Progenitor cell of endocrine pancreas (in vitro differentiated cells): ENCODE results near the gene FADS3. TPM values are rescaled to one million over a fixed set of nuclear protein-coding genes. Genes with fewer than 3 reads are reported as not detected.

Experiments used
- DNase-seq: peaks from one replicate; pipeline ENCODE4 v3.0.0; 2021; ENCODE audit warnings: low spot score; ENCODE audit not compliant: unreplicated experiment
- H3K27ac Mint-ChIP-seq: 2 replicates; pipeline ENCODE4 v1.8.0; 2021; ENCODE audit warnings: mild to moderate bottlenecking, moderate library complexity, mixed read lengths
- H3K27me3 Mint-ChIP-seq: 2 replicates; pipeline ENCODE4 v1.8.0; 2021; ENCODE audit warnings: mixed read lengths
- H3K36me3 Mint-ChIP-seq: 2 replicates; pipeline ENCODE4 v1.8.0; 2022; ENCODE audit warnings: mixed read lengths; ENCODE audit not compliant: insufficient read depth
- H3K4me1 Mint-ChIP-seq: 2 replicates; pipeline ENCODE4 v1.8.0; 2021; ENCODE audit warnings: low read depth, mixed read lengths
- H3K4me3 Mint-ChIP-seq: 2 replicates; pipeline ENCODE4 v1.8.0; 2021; ENCODE audit warnings: low read depth, mild to moderate bottlenecking, moderate library complexity, mixed read lengths
- H3K9me3 Mint-ChIP-seq: 2 replicates; pipeline ENCODE4 v1.8.0; 2021; ENCODE audit warnings: low read depth, mixed read lengths
- total RNA-seq: library from RNA; stranded (reverse); gene quantifications from 2 replicates; pipeline ENCODE4 v1.2.1, GENCODE V29; 2021
- TF ChIP-seq, protein P1 (sequence below): fragments of 200-600 bp; sonication (generic); IDR thresholded peaks from one replicate; pipeline ENCODE4 v1.5.0; 2021; ENCODE audit warnings: antibody characterized with exemption, mild to moderate bottlenecking; ENCODE audit not compliant: unreplicated experiment

FADS3 gene
- total RNA-seq, 1 donor from 2014 or later: 21.2 TPM

DNA sequence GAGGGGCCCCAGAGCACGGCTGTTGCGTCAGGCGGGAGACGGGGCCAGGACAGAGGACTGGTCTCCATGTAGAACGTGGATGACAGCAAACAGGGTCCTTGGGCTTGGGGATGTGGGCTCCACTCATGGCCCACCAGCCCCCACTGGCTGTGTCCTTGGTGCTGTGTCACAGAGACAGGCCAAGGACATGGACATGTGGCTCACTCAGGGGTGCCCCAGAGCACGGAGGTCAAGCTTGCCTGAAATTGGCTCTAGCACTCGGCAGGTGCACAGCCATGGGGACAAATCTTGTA is 48.9 kb downstream of the FADS3 start:
- TF ChIP-seq, protein P1, sequence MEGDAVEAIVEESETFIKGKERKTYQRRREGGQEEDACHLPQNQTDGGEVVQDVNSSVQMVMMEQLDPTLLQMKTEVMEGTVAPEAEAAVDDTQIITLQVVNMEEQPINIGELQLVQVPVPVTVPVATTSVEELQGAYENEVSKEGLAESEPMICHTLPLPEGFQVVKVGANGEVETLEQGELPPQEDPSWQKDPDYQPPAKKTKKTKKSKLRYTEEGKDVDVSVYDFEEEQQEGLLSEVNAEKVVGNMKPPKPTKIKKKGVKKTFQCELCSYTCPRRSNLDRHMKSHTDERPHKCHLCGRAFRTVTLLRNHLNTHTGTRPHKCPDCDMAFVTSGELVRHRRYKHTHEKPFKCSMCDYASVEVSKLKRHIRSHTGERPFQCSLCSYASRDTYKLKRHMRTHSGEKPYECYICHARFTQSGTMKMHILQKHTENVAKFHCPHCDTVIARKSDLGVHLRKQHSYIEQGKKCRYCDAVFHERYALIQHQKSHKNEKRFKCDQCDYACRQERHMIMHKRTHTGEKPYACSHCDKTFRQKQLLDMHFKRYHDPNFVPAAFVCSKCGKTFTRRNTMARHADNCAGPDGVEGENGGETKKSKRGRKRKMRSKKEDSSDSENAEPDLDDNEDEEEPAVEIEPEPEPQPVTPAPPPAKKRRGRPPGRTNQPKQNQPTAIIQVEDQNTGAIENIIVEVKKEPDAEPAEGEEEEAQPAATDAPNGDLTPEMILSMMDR: no peak
- Mint-ChIP-seq H3K27ac (no peak overlapping the region), H3K4me1 (no peaks in the 10 kb centered on the region), H3K9me3 (no peaks in the 10 kb centered on the region), H3K4me3 (no peak overlapping the region), H3K36me3 (peaks cover 36% of the 10 kb centered on the region), H3K27me3 (no peaks in the 10 kb centered on the region)
- DNase-seq: no peak

DNA sequence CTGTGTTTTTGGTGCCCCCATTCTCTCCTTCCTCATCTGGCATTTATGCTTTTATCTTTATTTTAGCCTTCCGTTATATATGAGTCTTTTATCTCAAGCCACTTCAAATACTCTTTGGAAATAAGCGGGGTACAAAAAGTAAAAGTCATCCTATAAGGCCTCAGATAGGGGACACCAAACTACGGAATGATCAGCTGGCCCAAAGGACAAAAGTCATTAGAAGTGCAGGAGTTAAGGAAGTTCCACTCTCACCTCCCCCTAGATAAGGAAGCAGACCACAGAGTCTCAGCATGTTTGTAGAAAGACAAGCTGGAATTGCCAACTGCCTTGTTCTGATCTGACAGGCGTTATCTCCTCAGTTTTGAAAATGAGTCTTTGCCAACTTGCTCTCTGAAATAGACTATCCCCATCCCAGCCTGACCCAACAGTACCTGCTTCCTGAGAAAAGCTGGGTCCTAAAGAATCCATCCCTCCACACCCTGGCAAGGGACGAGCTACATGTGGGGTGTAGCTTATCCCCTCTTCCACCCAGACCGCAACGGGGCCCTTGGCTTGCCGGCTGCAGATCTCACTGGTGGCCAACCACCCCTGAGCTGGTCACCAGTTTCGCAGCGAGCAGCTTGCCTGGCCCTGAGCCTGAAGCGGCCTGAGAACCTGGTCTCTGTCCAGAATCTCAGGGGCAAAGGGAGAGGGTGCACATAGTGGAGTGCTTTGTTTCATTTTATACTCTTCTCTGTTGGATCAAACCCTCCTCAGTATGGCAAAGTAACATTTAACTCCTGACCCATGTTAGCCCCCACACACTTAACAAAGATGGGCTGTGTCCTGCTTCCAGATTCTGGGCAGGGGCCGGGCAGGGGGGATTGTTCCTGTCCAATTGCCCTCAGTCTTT is 49.5 kb downstream of the FADS3 start:
- H3K36me3 Mint-ChIP-seq: peaks cover 34% of the 10 kb centered on the region
- no peak for DNase-seq

DNA sequence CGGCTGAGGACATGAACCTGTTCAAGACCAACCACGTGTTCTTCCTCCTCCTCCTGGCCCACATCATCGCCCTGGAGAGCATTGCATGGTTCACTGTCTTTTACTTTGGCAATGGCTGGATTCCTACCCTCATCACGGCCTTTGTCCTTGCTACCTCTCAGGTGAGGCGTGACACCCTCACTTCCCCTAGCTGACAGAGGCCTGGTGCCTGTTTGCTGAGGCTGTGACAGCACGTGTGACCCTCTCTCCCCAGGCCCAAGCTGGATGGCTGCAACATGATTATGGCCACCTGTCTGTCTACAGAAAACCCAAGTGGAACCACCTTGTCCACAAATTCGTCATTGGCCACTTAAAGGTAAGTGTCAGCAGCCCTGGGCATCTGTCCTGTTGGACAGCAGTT is 51.0 kb downstream of the FADS3 start:
- Mint-ChIP-seq H3K36me3 (peaks cover 31% of the 10 kb centered on the region), H3K9me3 (no peaks in the 10 kb centered on the region)

More for the DNA sequence above, 49.5 kb downstream of the FADS3 start:
- Mint-ChIP-seq H3K4me1 (no peaks in the 10 kb centered on the region), H3K9me3 (no peaks in the 10 kb centered on the region), H3K27me3 (no peaks in the 10 kb centered on the region), H3K4me3 (no peak overlapping the region), H3K27ac (peak overlapping the region; percentile 45)
- TF ChIP-seq, protein P1: no peak

DNA sequence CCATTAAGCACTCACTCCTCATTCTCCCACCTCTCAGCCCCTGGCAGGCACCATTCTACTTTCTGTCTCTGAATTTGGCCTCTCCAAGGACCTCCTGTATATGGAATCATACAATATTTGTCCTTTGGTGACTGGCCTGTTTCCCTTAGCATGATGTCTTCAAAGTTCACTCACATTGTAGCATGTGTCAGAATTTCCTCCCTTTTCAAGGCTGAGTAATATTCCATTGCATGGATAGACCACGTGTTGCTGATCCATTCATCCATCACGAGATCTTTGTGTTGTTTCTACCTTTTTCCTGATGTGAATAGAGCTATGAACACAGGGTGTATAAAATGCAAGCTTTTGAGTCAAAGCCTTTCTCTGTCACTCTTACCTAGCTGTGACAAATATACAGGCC is 51.6 kb downstream of the FADS3 start:
- Mint-ChIP-seq H3K4me3 (no peak overlapping the region), H3K4me1 (peaks cover 4% of the 10 kb centered on the region), H3K36me3 (peaks cover 30% of the 10 kb centered on the region), H3K27ac (no peak overlapping the region), H3K27me3 (no peaks in the 10 kb centered on the region), H3K9me3 (no peaks in the 10 kb centered on the region)
- TF ChIP-seq, protein P1: no peak
- no peak for DNase-seq

More for the DNA sequence above, 51.0 kb downstream of the FADS3 start:
- H3K4me1 Mint-ChIP-seq: peaks cover 2% of the 10 kb centered on the region
- TF ChIP-seq, protein P1: no peak
- H3K4me3 Mint-ChIP-seq: no peak overlapping the region
- no peaks in the 10 kb centered on the region for H3K27me3 Mint-ChIP-seq
- H3K27ac Mint-ChIP-seq: no peak overlapping the region
- DNase-seq: no peak

DNA sequence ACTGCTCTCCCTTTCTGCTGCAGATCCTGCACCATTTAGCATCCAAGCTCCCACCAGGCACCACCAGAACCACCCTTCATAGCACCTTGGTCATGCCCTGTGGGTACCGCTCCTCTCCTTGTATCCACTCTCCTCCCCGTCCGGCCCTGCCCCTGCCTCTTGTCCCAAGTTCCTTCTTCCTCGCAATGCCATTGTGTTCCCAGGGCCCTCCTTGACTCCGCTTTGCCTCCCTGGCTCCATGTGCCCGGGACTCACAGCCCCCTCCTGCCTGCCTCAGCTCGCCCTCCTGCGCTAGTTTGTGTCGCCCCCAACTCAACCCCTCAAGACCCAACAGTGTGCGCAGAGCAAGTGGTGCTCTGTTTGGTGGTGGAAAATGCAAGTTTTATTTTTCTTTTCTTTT is 52.4 kb downstream of the FADS3 start:
- no peak overlapping the region for H3K4me3 Mint-ChIP-seq
- no peak for DNase-seq
- H3K36me3 Mint-ChIP-seq: peaks cover 30% of the 10 kb centered on the region
- TF ChIP-seq, protein P1: no peak
- H3K4me1 Mint-ChIP-seq: peaks cover 5% of the 10 kb centered on the region
- H3K27me3 Mint-ChIP-seq: no peaks in the 10 kb centered on the region
- H3K9me3 Mint-ChIP-seq: no peaks in the 10 kb centered on the region
- peak overlapping the region; percentile 79 for H3K27ac Mint-ChIP-seq
